Islet of Langerhans (tissue), 1 donor: ENCODE results near the gene STAT5B.
"Not testable (repeated sequence)": the region's sequence is repeated elsewhere in the genome, so short reads cannot be mapped to it uniquely, and the experiment has no call there.

Source experiments
- FAIRE-seq: peaks from one replicate; lab custom pipeline; 2011; peaks lifted over from hg19 to GRCh38; lab: Jason Lieb, UNC

The STAT5B gene

DNA sequence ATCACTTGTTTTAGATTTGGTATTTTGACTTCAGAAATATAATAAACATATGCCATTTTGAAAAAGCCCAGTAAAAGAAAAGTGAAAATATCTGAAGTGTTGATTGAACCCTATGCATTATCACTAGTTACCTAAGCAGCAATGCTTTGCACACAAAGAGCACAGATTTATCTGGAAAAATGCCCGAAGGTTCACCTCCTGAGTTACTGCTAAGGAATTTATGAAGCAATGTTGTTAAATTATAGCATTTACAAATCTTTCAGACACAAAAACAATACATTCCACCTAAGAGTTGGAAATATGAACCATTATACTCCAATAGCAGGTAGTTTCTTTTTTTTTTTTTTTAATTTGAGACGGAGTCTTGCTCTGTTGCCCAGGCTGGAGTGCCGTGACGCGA is 43.0 kb downstream of the STAT5B start:
- FAIRE-seq, result no peak

- no peak for FAIRE-seq
These were observed 46.0 kb downstream of the STAT5B start for GRCh38 chr17:42230225-42230624.

DNA sequence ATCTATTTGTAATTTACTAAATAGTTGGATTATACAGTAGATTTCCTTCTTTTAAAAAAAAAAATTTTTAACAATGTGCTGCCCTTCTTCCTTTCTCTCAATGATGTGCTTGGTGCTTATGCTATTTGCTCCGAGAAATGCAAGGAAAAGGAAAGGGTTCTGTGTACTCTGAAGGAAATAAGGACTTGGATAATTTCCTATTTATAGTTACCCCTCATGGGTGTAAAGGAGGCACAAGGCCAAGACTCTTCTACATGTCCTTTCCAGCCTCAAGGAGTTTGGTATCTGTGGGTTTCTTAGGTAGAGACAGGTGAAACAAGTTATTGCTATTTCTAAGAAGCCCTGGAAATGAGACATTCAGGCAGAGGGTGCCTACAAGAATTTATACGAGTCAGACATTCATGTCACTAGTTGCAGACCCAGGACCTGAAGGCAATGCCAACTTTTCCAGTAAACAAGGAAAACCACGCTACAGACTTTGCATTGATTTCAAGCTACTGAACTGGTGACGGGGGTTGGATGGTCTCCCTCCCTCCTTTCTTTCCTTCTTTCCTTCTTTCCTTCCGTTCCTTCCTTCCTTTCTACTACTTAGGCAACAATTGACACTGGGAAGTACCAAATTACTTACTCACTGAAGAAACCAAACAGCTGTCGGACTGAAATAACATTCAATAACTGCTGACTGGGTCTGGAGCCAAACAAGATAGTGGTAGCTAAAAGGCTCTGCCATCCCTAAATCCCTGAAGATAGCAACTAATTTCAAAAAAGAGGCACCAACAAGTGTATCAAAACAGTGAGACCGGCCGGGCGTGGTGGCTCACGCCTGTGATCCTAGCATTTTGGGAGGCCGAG is 48.1 kb downstream of the STAT5B start:
- FAIRE-seq, result no peak

DNA sequence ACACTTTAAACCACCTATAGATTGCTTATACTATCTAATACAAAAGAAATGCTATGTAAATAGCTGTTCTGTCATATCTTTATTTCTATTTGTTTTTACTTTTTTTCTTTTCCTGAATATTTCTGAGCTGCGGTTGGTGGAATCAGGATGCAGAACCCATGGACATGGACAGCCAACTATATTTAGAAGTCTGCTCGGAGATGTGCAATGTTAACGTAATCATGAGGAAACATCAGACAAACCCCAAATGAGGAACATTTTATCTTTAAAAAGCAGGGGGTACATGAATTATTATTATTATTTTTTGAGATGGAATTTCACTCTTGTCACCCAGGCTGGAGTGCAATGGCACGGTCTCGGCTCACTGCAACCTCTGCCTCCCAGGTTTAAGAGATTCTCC is 50.5 kb downstream of the STAT5B start:
- FAIRE-seq, result no peak

DNA sequence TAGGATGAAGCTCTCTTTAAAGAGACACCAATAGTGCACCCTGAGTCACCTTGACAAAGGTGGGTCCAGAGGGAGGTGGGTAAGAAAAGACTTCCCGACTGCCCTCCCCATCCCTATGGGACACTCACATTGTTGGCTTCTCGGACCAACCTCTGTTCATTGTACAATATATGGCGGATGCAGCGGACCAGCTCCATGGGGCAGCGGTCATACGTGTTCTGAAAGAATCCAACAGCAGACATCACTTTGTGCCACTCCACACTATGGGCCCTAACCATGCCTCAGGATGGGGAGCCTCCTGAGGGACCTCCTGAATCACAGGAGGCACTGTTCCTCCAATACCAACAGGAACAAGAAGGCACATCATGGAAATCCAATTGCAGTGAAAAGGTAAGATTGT is 51.5 kb downstream of the STAT5B start:
- no peak for FAIRE-seq

- FAIRE-seq, result no peak
These were observed 54.1 kb downstream of the STAT5B start for GRCh38 chr17:42221886-42222745.

DNA sequence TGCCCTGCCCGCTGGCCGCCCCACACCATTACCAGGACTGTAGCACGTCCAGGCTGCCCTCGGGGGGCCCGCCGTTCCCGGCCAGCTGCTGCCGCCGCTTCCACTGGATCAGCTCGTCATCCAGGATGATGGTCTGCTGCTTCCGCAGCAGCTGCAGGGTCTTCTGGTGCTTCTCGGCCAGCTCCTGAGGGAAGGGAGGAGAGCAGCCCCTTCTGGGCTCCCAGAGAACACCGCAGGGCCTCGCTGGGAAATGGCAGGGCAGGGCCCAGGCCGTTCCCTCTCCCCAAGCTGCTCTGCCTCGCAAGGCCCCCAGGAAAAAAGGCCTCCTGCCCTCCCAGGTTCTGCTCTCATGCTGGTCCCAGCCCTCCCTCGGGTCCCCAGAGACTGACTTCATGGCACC is 56.9 kb downstream of the STAT5B start:
- not testable (repeated sequence) for FAIRE-seq

- no peak for FAIRE-seq
These were observed 62.0 kb downstream of the STAT5B start for GRCh38 chr17:42214156-42214555.

DNA sequence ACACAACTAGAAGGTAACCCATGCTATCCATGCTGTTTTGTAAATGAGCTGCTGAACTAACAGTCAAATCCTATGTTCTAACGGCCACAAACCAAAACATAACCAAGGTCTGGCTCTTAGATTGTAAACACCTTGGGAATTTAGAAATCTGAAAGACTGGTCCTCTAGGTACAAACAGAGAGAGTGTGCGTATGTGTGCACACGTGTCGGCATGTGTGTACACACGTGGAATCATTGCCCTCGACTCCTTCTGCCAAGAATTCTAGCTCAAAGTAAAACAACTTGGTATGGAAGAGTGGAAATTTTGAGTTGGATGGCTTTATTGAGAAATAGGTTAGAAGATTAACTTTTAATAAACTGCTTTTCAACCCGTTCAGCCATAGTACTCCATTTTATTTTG is 63.8 kb downstream of the STAT5B start:
- no peak for FAIRE-seq

DNA sequence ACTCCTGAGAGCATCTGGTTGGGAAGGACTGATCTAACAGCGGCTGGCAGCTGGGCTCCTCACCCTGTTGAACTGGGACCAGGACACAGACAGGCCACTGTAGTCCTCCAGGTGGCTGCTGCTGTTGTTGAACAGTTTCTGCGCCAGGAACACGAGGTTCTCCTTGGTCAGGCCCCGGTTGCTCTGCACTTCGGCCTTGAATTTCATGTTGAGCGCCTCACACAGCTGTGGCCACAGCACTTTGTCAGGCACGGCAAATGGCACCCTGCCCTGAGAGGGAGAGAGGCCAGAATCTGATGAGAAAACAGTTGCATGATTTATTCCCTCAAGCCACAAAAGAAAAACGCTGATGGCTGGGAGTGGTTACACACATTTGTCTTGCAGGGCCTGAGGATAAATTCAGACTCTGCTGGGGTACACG is 64.3 kb downstream of the STAT5B start:
- not testable (repeated sequence) for FAIRE-seq

DNA sequence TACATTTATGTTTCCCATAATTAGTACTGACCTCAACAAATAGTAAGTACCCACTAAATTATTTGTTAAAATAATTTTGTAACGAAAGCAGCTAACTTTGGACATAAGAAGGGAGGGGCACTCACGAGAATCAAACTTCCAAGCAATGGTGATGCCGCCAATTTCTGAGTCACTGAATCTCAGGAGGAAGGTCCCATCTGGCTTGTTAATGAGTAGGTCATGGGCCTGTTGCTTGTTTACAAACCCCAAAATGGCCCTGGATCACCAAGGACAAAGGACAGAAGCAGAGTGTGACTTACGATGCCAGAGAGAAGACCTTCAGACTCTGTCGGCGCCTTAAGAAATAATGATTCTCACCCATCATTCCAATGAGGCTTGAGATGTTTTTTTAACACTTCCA is 66.1 kb downstream of the STAT5B start:
- FAIRE-seq, result no peak

DNA sequence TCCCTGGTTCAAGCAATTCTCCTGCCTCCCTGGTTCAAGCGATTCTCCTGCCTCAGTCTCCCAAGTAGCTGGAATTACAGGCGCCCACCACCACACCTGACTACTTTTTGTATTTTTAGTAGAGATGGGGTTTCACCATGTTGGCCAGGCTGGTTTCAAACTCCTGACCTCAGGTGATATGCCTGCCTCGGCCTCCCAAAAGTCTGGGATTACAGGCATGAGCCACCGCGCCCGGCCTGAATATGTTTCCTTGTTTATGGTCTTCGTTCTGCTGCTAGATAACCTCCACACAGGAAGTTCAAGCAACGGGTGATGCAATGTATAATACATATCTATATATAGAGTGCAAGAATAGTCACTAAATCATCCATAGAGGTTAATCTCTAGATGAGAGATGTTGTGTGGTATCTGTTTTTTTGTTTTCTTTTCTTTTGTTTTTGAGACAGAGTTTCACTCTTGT is 70.0 kb downstream of the STAT5B start:
- FAIRE-seq, result not testable (repeated sequence)

- no peak for FAIRE-seq
These were observed 72.8 kb downstream of the STAT5B start for GRCh38 chr17:42203354-42203753.

- no peak for FAIRE-seq
These were observed 73.5 kb downstream of the STAT5B start for GRCh38 chr17:42202696-42203095.

DNA sequence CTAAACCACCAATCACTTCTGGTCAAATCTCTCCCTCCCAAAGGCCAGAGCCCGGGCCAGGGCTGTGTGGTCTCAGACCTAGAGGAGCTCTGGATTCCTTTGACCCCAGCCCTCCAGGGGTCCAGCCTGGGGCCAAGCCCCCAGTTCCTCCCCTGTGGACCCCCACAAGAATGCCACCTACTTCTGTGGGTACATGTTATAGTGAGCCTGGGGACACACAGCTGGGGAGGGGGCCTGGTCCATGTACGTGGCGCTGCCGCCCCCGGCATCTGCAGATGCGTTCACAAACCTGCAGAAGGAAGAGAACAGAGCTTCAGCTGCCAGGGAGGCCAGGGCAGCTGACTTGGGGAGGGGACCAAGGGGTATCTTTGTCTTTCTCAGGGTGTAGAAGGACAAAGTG is 74.0 kb downstream of the STAT5B start:
- FAIRE-seq, result no peak

DNA sequence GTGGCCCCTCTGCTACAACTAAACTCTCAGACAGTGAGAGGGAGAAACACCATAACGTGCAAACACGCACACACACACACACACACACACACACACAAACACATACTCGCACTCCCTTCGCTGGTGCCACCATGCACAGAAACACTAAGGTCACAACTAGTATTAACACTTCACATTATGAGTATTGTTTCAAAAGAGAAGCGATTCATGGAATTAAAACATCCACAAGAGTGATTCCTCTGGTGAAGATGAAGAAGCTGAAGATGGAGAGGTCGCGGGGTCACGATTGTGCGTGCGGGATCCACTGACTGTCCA is 74.8 kb downstream of the STAT5B start:
- no peak for FAIRE-seq

DNA sequence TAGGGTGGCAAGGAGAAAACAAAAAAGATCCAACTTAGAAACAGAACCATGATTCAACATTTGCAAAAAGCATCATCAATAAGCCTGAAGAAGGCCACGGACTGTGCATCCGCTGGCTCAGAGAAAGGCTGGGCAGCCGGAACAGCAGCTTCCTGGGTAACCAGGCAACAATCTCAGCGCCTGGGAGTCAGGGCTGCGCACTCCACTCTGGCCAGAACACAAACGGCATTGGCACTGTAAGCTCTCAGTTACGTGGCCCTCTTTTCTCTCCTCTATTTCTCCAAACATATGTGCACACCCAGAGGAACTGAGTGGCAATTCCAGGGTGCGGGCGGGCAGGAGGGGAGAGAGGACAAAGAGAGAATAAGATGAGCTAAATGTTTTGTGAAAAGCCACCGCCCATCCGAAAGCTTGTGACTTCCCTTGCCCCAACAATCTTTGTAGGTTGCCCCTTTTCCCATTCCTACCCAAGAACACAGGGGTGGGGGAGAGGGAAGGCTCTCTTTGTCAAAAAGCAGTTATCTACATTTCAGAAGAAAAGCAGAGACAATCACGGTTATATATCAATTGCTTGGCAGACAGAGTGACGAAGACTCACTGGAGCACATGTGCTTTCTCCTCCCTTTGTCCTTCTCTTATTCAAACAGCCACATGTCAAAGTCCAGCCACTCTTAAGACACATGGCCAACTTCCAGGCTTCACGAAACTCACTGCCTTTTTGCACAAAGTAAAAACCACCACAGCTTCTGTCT is 75.3 kb downstream of the STAT5B start:
- no peak for FAIRE-seq

DNA sequence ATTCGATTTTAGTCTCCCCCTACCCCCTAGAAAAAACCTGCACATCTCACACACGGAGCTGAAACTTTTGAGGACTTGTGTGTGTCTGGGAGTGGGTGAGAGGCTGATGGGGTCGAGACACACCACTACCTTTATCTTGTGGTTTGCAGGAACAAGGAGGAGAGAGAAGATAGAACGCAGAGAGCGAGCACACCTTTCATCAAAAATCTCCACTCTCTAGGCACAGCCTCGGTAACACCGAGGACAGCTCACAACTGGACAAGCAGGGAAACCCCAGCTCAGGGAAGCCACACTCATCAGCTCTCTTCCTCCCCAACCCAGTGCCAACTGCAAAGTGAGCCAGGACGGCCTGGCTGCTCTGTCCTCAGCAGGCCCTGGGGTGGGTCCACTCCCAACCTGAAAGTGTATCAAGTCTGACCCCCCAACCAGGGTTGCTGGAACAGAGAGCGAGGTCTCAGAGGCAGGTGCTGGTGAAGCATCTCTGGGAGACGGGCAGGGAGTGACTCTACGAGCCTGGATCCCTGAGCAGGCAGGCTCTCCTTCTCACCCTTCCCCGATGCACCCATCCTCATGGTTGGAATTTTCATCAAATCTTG is 76.7 kb downstream of the STAT5B start:
- FAIRE-seq, result no peak

DNA sequence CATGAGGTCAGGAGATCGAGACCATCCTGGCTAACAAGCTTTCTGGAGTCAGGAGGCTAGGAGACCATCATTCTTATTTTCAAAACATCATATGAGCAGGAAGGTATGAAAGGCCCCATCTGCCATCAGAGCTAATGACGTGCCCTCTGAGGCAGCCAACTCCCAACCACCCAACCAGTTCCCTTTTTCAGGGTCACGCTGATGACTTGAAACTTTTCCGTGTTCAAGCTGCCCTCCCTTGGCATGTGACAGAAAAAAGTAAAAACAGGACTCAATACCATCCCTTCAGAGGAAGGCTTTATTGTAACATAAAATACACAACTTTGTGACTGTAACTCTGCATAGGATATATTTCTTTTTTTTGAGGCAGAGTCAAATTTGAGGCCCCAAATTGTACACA is 77.3 kb downstream of the STAT5B start:
- no peak for FAIRE-seq

GRCh38 chr17:42197564-42198156 is 78.5 kb downstream of the STAT5B start:
- no peak for FAIRE-seq

- FAIRE-seq, result peak; percentile 73
These were observed 82.0 kb downstream of the STAT5B start, which contains the start of gene GHDC for GRCh38 chr17:42193969-42194899. GHDC (minus strand) TSS chr17:42194494; CDS start chr17:42193581, 913 bp downstream.
